GM19043 (cell line): ENCODE measurements around the gene DDA1.
"Not testable (repeated sequence)": the region's sequence is repeated elsewhere in the genome, so short reads cannot be mapped to it uniquely, and the experiment has no call there.

ENCODE experiments used
- ATAC-seq: cut with Tn5 transposase; IDR thresholded peaks from one replicate; pipeline ENCODE4 v1.9.1; 2021; ENCODE audit warnings: low read depth; ENCODE audit not compliant: unreplicated experiment

Gene DDA1

DNA sequence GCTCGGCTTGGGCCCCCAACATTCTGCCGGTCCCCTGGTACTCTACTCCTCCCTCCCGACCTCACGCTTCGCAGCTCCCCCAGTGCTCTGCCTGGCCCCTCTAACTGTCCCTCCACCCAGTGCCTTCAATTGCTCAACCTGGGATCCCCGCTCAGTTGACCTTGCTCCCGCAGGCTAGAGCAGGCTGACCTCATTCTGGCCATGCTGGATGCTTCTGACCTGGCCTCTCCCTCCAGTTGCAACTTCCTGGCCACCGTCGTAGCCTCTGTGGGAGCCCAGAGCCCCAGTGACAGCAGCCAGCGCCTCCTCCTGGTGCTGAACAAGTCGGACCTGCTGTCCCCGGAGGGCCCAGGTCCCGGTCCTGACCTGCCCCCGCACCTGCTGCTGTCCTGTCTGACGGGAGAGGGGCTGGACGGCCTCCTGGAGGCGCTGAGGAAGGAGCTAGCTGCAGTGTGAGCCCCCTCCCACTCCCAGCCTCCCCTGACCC, 31.6 kb downstream of the DDA1 start:
- no peak for ATAC-seq

DNA sequence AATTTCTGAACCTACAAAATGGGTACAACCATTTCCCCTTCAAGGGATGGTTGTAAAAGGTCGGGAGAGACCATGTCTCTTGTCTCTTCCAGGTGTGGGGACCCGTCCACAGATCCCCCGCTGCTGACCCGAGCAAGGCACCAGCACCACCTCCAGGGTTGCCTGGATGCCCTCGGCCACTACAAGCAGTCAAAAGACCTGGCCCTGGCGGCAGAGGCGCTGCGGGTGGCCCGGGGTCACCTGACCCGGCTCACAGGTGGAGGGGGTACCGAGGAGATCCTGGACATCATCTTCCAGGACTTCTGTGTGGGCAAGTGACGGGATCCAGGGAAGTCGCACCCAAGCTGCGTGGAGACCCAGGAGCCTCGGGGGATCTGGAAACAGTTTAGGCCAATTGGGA, 32.0 kb downstream of the DDA1 start:
- ATAC-seq, result no peak

DNA sequence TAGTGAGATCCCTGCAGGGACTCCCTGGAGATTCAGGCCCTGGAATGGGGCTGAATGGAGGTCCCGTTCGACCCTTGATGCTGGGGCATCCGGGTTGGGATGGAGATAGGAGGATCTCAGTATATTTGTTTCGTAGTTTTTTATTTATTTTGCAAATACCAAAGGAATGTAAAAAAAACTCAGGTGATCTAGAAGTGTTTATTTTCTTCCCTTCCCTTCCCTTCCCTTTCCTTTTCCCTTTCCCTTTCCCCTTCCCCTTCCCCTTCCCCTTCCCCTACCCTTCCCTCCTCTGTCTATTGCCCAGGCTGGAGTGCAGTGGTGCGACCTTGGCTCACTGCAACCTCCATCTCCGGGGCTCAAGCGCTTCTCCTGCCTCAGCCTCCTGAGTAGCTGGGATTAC, 32.5 kb downstream of the DDA1 start:
- no peak for ATAC-seq

DNA sequence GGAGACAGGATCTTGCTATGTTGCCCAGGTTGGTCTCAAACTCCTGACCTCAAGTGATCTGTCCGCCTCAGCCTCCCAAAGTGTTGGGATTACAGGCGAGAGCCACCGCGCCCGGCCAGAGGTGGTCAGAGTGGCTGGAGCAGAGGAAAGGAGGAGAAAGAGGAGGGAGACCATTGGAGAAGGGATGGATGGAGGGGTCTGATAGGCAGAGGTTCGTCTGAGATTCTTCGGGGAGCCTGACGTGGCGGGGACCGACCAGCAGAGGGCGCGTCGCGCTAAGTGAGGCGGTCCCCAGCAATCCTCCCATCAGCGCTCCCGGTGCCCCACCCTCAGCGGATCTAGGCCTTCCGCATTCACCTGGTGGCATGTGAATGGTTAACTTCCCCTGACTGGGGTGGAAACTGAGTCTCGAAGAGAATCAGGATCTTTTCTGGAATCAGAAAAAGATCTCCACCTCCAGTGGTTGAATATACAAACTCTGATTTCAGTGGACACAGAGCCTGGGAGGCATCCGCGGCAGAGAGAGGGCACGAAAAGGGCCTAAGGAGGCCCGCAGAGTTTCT, 36.8 kb downstream of the DDA1 start:
- ATAC-seq, result no peak

DNA sequence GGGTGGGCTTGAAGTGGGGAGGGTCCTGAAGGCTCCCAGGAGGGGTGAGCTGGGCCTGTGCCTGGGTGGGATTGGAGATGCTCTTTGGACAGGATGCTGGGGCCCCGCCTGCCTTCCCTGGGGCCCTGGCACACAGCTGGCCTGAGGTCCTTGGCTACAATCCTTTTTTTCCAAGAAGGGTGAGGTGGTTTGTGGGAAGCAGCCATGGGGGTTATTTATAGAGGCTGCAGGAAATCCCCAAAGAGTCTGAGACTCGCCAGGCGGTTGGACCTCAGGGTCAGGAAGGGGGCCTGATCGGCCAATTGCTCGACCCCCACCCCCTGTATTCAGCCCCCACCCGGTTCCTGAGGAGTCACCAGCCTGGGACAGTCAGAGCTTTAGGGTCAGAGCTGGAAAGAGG, 38.0 kb downstream of the DDA1 start:
- ATAC-seq, result no peak

GRCh38 chr19:17347877-17348276, 38.5 kb downstream of the DDA1 start:
- no peak for ATAC-seq

DNA sequence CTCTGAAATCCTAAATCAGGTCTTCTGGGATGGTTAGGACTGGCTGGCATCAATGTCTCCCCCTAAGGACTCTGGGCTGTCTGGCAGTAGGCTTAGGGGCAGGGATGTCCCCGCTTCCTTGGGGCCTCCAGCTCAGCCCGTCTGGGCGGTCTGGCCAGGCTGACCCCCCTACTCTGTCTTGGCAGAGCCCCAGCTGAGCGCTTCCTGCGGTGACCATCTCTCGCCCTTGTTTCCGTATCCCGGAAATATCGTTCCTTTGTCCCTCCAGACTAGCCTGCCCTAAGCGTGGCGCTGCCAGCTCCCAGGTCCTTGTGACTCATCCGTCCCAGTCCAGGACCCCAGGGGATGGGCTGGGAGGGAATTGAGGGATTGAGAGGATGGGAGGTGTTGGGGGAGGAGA, 39.3 kb downstream of the DDA1 start:
- no peak for ATAC-seq

GRCh38 chr19:17351815-17352435, 42.6 kb downstream of the DDA1 start:
- ATAC-seq, result no peak

DNA sequence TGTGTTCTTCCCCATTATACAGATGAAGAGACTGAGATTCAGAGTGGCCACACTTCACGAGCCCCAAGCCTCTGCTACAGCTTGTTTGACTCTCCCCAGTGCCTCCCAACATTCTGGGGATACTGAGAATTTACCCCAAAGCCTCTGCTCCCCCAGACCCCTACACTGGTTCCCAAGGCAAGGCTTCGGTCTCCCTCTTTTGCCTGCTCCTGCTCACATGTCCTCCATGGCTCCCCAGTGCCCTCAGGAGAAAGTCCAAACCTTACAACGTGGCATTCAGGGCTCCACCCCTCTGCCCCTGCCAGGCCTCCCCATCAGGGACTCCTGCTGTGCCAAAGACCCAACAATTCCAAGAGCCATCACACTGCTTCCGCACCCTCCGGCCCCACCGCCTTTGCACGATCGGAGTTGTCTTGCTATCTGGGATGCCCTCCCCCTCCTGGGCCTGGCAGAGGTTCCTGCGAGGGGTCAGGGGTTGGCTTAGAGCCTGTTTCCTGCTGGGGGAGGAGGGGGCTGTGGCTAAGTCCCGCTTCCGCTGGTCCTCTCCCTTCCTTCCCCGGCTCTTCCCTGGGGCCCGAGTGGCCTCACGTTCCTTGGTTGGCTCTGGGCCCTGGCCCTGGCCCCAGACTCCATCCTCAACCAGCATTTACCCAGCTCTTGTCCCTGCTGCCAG, 43.4 kb downstream of the DDA1 start:
- ATAC-seq, result no peak

GRCh38 chr19:17353386-17353785, 44.0 kb downstream of the DDA1 start:
- ATAC-seq, result no peak

GRCh38 chr19:17357078-17357666, 47.8 kb downstream of the DDA1 start:
- no peak for ATAC-seq

DNA sequence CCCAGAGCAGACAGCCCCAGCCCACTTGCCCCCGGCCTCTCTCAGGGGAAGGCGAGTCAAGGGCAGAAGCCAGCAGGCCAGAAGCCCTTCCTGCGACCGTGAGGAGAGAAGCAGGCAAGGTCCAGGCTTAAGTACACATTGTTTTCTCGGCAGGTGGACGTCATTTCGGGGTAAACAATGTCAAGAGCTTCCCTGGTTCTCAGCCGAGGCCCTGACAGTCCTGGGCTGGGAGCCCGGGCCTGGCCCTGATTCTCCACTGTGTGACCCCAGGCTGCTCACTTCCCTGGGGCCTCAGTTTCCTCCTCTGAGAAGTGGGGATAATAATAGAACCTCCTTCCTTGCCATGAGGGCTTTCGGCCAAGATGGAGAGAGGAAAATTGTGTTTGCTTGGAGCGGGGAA, 48.4 kb downstream of the DDA1 start:
- no peak for ATAC-seq

GRCh38 chr19:17358395-17358794, 49.0 kb downstream of the DDA1 start:
- no peak for ATAC-seq

GRCh38 chr19:17359905-17360800, 50.8 kb downstream of the DDA1 start:
- no peak for ATAC-seq

DNA sequence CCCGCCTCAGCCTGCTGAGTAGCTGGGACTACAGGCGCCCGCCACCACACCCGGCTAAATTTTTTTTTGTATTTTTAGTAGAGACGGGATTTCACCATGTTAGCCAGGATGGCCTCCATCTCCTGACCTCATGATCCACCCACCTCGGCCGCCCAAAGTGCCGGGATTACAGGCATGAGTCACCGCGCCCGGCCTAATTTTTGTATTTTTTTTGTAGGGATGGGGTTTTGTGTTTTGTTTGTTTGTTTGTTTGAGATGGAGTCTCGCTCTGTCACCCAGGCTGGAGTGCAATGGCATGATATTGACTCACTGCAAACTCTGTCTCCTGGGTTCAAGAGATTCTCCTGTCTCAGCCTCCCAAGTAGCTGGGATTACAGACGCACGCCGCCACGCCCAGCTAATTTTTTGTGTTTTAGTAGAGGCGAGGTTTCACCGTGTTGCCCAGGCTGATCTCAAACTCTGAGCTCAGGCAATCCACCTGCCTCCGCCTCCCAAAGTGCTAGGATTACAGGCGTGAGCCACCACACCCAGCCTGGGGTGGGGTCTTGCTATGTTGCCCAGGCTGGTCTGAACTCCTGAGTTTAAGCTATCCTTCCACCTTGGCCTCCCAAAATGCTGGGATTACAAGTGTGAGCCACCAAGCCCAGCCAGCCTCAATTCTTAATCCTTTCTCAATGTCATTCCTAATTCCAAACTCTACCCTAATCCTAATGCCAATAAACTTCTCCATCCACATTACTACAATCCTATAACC, 54.7 kb downstream of the DDA1 start:
- ATAC-seq, result not testable (repeated sequence)

- ATAC-seq, result no peak
Measured at GRCh38 chr19:17365361-17365760, 56.0 kb downstream of the DDA1 start.

DNA sequence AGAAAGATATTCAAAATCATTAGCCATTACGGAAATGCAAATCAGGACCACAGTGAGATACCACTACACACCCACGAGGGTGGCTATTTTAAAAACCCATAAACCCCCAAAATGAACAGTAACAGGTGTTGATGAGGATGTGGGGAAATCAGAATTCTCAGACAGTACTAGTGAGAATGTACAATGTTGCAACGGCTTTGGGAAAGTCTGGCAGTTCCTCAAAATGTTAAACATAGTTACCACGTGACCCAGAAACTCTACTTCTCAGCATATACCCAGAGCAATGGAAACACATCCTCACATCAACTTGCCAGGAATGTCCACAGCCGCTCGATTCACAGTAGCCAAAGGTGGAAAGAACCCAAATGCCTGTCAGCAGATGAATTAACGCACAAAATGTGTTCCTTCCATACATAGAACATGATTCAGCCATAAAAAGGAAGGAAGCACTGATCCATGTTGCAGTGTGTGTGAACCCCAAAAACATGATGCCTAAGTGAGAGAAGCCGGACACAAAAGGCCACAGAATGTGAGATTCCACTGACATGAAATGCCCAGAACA, 60.7 kb downstream of the DDA1 start:
- ATAC-seq, result peak; percentile 61
